DND-41 (cell line): ENCODE results near the gene CYB5R4.

Experiments
- ATAC-seq: fragments of 200-7000 bp; cut with Tn5 transposase; 3 replicates; pipeline ENCODE4 v1.9.1; 2021; ENCODE audit warnings: low read depth; ENCODE audit not compliant: insufficient read depth
- DNase-seq: peaks from one replicate; pipeline ENCODE4 v3.0.0-alpha.2; 2020
- H2AFZ ChIP-seq: 2 replicates; pipeline ENCODE4 v1.6.0; 2012; ENCODE audit warnings: low read depth, low read length
- H3K27ac ChIP-seq: 2 replicates; pipeline ENCODE4 v1.5.1; 2012; ENCODE audit warnings: low read length, inconsistent platforms
- H3K27me3 ChIP-seq: fragments of 200-600 bp; sonication (generic); 2 replicates; pipeline ENCODE4 v1.6.0; 2012; ENCODE audit warnings: low read length, mild to moderate bottlenecking, inconsistent platforms; ENCODE audit not compliant: insufficient read depth, poor library complexity
- H3K36me3 ChIP-seq: 2 replicates; pipeline ENCODE4 v1.5.1; 2012; ENCODE audit warnings: low read length, inconsistent platforms; ENCODE audit not compliant: insufficient read depth
- H3K4me1 ChIP-seq: 2 replicates; pipeline ENCODE4 v1.5.1; 2012; ENCODE audit warnings: mild to moderate bottlenecking, low read length; ENCODE audit not compliant: insufficient read depth
- H3K4me2 ChIP-seq: 2 replicates; pipeline ENCODE4 v1.6.0; 2012; ENCODE audit warnings: mild to moderate bottlenecking, moderate library complexity, low read length, inconsistent platforms; ENCODE audit not compliant: insufficient read depth
- H3K4me3 ChIP-seq, 2 experiments: fragments of 200-600 bp in 1 of 2; shearing (Covaris generic) in 1 of 2; 2 replicates each; pipeline ENCODE4 v1.5.1; 2012 to 2016; ENCODE audit warnings: inconsistent platforms in 2 of 2, low read length in 2 of 2, mild to moderate bottlenecking in 2 of 2, low read depth in 1 of 2, moderate library complexity in 1 of 2
- H3K79me2 ChIP-seq: 2 replicates; pipeline ENCODE4 v1.6.0; 2012; ENCODE audit warnings: low read length, inconsistent platforms; ENCODE audit not compliant: insufficient read depth
- H3K9ac ChIP-seq: 2 replicates; pipeline ENCODE4 v1.6.0; 2012; ENCODE audit warnings: low read depth, mild to moderate bottlenecking, inconsistent platforms, low read length, moderate library complexity
- H3K9me3 ChIP-seq: 2 replicates; pipeline ENCODE4 v1.5.1; 2012; ENCODE audit warnings: low read length, moderate library complexity, mild to moderate bottlenecking, inconsistent platforms; ENCODE audit not compliant: insufficient read depth, severe bottlenecking
- H4K20me1 ChIP-seq: 2 replicates; pipeline ENCODE4 v1.6.0; 2012; ENCODE audit warnings: low read length; ENCODE audit not compliant: insufficient read depth
- CTCF ChIP-seq: IDR thresholded peaks from 2 replicates; pipeline ENCODE4 v1.5.1; 2012; ENCODE audit warnings: borderline replicate concordance, low read length, moderate library complexity, mild to moderate bottlenecking; ENCODE audit not compliant: poor library complexity, severe bottlenecking; ENCODE audit errors: extremely low read depth
- EZH2 ChIP-seq: IDR thresholded peaks from 3 replicates; pipeline ENCODE4 v1.6.1; 2012; ENCODE audit warnings: borderline replicate concordance, low read depth, mild to moderate bottlenecking, moderate library complexity, low read length, inconsistent platforms; ENCODE audit not compliant: severe bottlenecking

Gene CYB5R4

GRCh38 chr6:83958241-83958685 is 98.8 kb downstream of the CYB5R4 start:
- Histone ChIP-seq H3K27ac (no peak overlapping the region), H3K9ac (no peak overlapping the region), H3K4me3 (no peak overlapping the region), H3K4me2 (no peak overlapping the region), H2AFZ (no peak overlapping the region), H3K79me2 (no peaks in the 10 kb centered on the region), H3K4me1 (no peaks in the 10 kb centered on the region), H3K27me3 (no peaks in the 10 kb centered on the region), H3K36me3 (peaks cover 21% of the 10 kb centered on the region), H3K9me3 (no peaks in the 10 kb centered on the region), H4K20me1 (no peaks in the 10 kb centered on the region)
- TF ChIP-seq CTCF (no peak), EZH2 (no peak)
- no peak for ATAC-seq
- no peak for DNase-seq

- Histone ChIP-seq H3K4me3 (no peak overlapping the region), H3K27me3 (no peaks in the 10 kb centered on the region), H4K20me1 (no peaks in the 10 kb centered on the region), H3K9ac (no peak overlapping the region), H3K4me2 (no peak overlapping the region), H3K79me2 (no peaks in the 10 kb centered on the region), H2AFZ (no peak overlapping the region), H3K36me3 (peaks cover 21% of the 10 kb centered on the region), H3K4me1 (no peaks in the 10 kb centered on the region), H3K9me3 (no peaks in the 10 kb centered on the region), H3K27ac (no peak overlapping the region)
- TF ChIP-seq CTCF (no peak), EZH2 (no peak)
- DNase-seq (no peak), ATAC-seq (no peak)
These were observed 101.2 kb downstream of the CYB5R4 start for GRCh38 chr6:83960664-83961063.

GRCh38 chr6:83962582-83962981 is 103.1 kb downstream of the CYB5R4 start:
- H3K4me3 ChIP-seq, result no peak overlapping the region
- no peaks in the 10 kb centered on the region for H3K79me2 ChIP-seq
- TF ChIP-seq EZH2 (no peak), CTCF (no peak)
- no peak overlapping the region for H3K4me2 ChIP-seq
- H3K9ac ChIP-seq, result no peak overlapping the region
- no peaks in the 10 kb centered on the region for H4K20me1 ChIP-seq
- H3K27me3 ChIP-seq, result no peaks in the 10 kb centered on the region
- H3K36me3 ChIP-seq, result peaks cover 16% of the 10 kb centered on the region
- H3K4me1 ChIP-seq, result no peaks in the 10 kb centered on the region
- DNase-seq, result no peak
- no peaks in the 10 kb centered on the region for H3K9me3 ChIP-seq
- no peak overlapping the region for H2AFZ ChIP-seq
- ATAC-seq, result no peak
- no peak overlapping the region for H3K27ac ChIP-seq

DNA sequence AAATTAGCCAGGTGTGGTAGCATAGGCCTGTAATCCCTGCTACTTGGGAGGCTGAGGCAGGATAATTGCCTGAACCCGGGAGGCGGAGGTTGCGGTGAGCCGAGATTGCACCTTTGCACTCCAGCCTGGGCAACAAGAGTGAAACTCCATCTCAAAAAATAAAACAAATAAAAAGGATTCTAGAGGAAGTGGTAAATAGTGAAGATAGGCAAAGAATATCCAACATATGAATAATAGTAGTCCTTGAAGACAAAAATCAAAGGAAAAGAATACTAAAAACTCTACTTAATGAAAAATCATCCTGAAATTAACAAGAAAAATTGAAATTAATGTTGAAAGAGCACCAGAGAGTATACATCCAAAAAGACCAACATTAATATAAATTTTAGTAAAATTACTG is 107.0 kb downstream of the CYB5R4 start:
- no peaks in the 10 kb centered on the region for H3K79me2 ChIP-seq
- ATAC-seq (no peak), DNase-seq (no peak)
- no peaks in the 10 kb centered on the region for H4K20me1 ChIP-seq
- no peaks in the 10 kb centered on the region for H3K27me3 ChIP-seq
- peaks cover 3% of the 10 kb centered on the region; the same call in 1 of the 2 replicates for H3K36me3 ChIP-seq
- no peaks in the 10 kb centered on the region for H3K4me1 ChIP-seq
- H3K4me3 ChIP-seq, result no peak overlapping the region
- H3K27ac ChIP-seq, result no peak overlapping the region
- TF ChIP-seq EZH2, result no peak
- no peak for TF ChIP-seq CTCF
- H3K9me3 ChIP-seq, result no peaks in the 10 kb centered on the region
- no peak overlapping the region for H3K4me2 ChIP-seq
- no peak overlapping the region for H3K9ac ChIP-seq
- H2AFZ ChIP-seq, result no peak overlapping the region
